Measurements from ENCODE around the gene SNED1. TPM values are rescaled to one million over a fixed set of nuclear protein-coding genes. Genes with fewer than 3 reads are reported as not detected.

Gene SNED1
- total RNA-seq, 1 donor from 2014 or later = 2.8 TPM

- DNase-seq = no peak
- TF ChIP-seq, protein P1, sequence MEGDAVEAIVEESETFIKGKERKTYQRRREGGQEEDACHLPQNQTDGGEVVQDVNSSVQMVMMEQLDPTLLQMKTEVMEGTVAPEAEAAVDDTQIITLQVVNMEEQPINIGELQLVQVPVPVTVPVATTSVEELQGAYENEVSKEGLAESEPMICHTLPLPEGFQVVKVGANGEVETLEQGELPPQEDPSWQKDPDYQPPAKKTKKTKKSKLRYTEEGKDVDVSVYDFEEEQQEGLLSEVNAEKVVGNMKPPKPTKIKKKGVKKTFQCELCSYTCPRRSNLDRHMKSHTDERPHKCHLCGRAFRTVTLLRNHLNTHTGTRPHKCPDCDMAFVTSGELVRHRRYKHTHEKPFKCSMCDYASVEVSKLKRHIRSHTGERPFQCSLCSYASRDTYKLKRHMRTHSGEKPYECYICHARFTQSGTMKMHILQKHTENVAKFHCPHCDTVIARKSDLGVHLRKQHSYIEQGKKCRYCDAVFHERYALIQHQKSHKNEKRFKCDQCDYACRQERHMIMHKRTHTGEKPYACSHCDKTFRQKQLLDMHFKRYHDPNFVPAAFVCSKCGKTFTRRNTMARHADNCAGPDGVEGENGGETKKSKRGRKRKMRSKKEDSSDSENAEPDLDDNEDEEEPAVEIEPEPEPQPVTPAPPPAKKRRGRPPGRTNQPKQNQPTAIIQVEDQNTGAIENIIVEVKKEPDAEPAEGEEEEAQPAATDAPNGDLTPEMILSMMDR (IDR thresholded peaks at IDR 0.05; ENCODE audit: partially characterized antibody, unreplicated experiment) = no peak
- H3K4me1 Mint-ChIP-seq (ENCODE audit: low read depth, unreplicated experiment) = no peaks in the 10 kb centered on the region
- peaks cover 7% of the 10 kb centered on the region for H3K27me3 Mint-ChIP-seq (ENCODE audit: unreplicated experiment)
- no peaks in the 10 kb centered on the region for H3K36me3 Mint-ChIP-seq (ENCODE audit: unreplicated experiment)
- H3K4me3 Mint-ChIP-seq (ENCODE audit: unreplicated experiment) = no peak overlapping the region
- H3K9me3 Mint-ChIP-seq (ENCODE audit: unreplicated experiment) = peaks cover 4% of the 10 kb centered on the region
- H3K27ac Mint-ChIP-seq (ENCODE audit: unreplicated experiment) = no peak overlapping the region
Observed at GRCh38 chr2:240981280-240981679, 17.1 kb upstream of the SNED1 start.

GRCh38 chr2:240981871-240982800 is 16.3 kb upstream of the SNED1 start:
- peak; percentile 18 for DNase-seq
- TF ChIP-seq, protein P1 (IDR thresholded peaks at IDR 0.05; ENCODE audit: partially characterized antibody, unreplicated experiment) = no peak
- H3K36me3 Mint-ChIP-seq (ENCODE audit: unreplicated experiment) = no peaks in the 10 kb centered on the region
- H3K4me3 Mint-ChIP-seq (ENCODE audit: unreplicated experiment) = no peak overlapping the region
- H3K9me3 Mint-ChIP-seq (ENCODE audit: unreplicated experiment) = peaks cover 4% of the 10 kb centered on the region
- no peak overlapping the region for H3K27ac Mint-ChIP-seq (ENCODE audit: unreplicated experiment)
- no peaks in the 10 kb centered on the region for H3K4me1 Mint-ChIP-seq (ENCODE audit: low read depth, unreplicated experiment)
- peaks cover 7% of the 10 kb centered on the region for H3K27me3 Mint-ChIP-seq (ENCODE audit: unreplicated experiment)

GRCh38 chr2:240982821-240983281 is 15.6 kb upstream of the SNED1 start:
- TF ChIP-seq, protein P1 (IDR thresholded peaks at IDR 0.05; ENCODE audit: partially characterized antibody, unreplicated experiment) = no peak
- H3K4me3 Mint-ChIP-seq (ENCODE audit: unreplicated experiment) = no peak overlapping the region
- DNase-seq = no peak
- H3K27ac Mint-ChIP-seq (ENCODE audit: unreplicated experiment) = no peak overlapping the region
- H3K36me3 Mint-ChIP-seq (ENCODE audit: unreplicated experiment) = no peaks in the 10 kb centered on the region
- peaks cover 7% of the 10 kb centered on the region for H3K27me3 Mint-ChIP-seq (ENCODE audit: unreplicated experiment)
- peaks cover 4% of the 10 kb centered on the region for H3K9me3 Mint-ChIP-seq (ENCODE audit: unreplicated experiment)
- no peaks in the 10 kb centered on the region for H3K4me1 Mint-ChIP-seq (ENCODE audit: low read depth, unreplicated experiment)

DNA sequence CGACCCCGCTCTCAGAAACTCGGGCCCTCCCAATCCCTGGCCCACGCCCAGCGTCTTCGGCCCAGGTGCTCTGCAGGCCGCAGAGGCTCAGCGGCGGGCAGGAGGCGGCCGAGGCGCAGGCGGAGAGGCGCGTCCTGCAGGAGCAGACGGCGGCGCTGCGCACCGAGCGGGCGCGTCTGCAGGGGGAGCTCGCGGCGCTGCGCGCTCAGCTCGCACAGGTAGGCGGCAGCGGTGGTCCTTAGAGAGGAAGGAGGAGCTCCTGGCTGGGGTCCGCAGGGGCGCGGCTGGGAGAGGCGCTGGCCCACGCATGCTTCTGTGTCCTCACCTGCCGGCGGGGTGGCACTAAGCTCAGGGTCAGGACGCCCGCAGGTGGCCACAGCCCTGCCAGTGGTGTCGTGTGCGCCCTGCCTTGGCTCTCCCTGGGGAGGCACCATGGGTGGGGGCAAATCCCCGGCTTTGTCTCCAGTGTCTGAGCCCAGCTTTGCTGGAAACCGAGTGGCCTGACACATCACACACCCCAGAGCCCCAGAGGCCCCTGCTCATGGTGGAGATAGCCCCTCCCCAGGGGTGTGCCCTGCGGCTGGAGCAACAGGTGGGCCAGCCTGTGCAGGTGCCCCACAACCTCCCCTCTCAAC is 14.9 kb upstream of the SNED1 start:
- no peak overlapping the region for H3K27ac Mint-ChIP-seq (ENCODE audit: unreplicated experiment)
- peak; percentile 76 for DNase-seq
- no peak overlapping the region for H3K4me3 Mint-ChIP-seq (ENCODE audit: unreplicated experiment)
- H3K27me3 Mint-ChIP-seq (ENCODE audit: unreplicated experiment) = peaks cover 9% of the 10 kb centered on the region
- no peaks in the 10 kb centered on the region for H3K36me3 Mint-ChIP-seq (ENCODE audit: unreplicated experiment)
- H3K4me1 Mint-ChIP-seq (ENCODE audit: low read depth, unreplicated experiment) = no peaks in the 10 kb centered on the region
- H3K9me3 Mint-ChIP-seq (ENCODE audit: unreplicated experiment) = peaks cover 4% of the 10 kb centered on the region
- TF ChIP-seq, protein P1 (IDR thresholded peaks at IDR 0.05; ENCODE audit: partially characterized antibody, unreplicated experiment) = peak; percentile 37

Data from glutamatergic neuron (in vitro differentiated cells).